ENCODE results near the gene CCER1. TPM values are rescaled to one million over a fixed set of nuclear protein-coding genes. Genes with fewer than 3 reads are reported as not detected.

The CCER1 gene
- total RNA-seq, 1 experiment from 2014 or later, result not detected

DNA sequence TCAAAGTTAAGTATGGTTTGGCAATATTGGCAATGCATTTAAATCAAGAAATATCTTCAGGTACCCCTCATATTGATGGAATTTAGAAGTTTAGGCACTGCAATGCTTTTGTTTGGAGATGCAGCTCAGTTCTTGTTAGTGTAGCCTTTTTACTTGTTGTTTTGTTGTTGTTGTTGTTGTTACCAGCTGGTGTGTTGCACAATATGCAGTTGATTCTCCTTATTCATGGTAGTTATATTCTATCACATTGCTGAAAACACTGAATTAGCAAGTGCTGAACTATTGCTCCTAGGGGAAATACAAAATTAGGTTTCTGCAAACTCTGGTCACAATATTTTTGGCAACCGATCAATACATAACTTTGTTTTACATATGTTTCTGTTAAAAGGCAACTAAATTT, 34.8 kb downstream of the CCER1 start:
- no peak for DNase-seq (ENCODE audit: low spot score)

GRCh38 chr12:90917431-90917830, 37.5 kb downstream of the CCER1 start:
- no peak for DNase-seq (ENCODE audit: low spot score)

DNA sequence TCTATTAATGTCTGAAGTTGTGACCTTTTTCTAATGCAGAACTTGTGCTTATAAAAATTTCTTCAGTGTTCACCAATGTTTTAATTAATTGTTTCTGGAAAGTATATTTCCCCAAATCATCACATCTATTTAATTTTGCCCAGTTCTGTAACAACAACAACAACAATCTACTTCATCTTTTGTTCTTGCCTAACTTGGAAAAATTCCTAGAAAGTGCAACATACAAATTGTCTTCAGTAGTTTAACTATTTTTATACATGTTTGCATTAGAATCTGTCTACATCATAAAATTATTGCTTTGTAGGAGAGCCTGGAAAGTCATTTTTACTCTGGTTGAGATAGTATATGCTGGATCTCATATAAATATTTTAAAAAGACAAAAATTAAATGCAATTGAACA, 38.5 kb downstream of the CCER1 start:
- DNase-seq (ENCODE audit: low spot score), result no peak

GRCh38 chr12:90915353-90915752, 39.6 kb downstream of the CCER1 start:
- no peak for DNase-seq (ENCODE audit: low spot score)

DNA sequence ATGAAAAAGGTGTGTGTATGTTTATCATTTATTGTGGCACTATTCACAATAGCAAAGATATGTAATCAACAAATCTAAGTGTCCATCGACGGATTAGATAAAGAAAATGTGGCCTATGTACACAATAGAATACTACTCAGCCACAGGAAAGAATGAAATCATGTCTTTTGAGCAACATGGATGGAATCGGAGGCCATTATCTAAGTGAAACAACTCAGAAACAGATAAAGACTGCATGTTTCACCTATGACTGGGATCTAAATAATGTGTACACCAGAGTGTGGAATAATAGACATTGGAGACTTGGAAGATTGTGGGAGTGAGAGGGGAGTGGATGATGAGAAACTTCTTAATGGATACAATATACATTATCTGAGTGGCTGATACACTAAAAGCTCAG, 44.0 kb downstream of the CCER1 start:
- no peak for DNase-seq (ENCODE audit: low spot score)

DNA sequence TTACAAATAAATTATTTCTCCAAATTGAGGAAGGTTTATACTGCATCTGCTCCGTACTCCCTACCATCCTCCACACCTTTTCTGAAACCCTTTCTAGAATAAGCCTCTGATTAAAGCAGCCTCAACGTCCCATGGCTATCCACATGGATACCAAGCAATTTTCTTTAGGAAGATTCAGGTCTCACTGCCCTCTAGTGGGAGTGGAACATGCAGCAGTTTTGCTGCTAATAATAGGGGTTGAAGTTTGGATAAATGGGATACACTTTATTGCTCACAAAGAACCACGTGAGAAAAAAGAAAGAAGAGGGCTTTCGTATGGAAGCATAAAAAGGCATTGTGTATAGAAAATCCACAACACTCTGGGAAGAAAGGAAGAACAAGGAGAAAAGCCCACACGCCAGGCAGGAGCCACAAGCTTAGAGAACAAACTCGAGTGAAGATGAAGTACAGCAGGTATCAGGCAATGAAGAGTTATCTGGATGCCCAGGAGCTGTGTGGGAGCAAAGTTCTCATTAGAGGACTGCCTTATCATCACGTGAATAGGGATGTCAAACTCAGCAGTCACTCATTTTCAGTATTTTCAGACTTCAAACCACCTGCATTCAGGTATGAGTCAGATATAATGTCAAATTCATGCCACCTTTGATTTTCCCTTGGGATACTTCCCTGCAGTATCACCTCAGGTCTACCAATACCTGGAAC, 45.8 kb downstream of the CCER1 start:
- peak; percentile 46 for DNase-seq (ENCODE audit: low spot score)

DNA sequence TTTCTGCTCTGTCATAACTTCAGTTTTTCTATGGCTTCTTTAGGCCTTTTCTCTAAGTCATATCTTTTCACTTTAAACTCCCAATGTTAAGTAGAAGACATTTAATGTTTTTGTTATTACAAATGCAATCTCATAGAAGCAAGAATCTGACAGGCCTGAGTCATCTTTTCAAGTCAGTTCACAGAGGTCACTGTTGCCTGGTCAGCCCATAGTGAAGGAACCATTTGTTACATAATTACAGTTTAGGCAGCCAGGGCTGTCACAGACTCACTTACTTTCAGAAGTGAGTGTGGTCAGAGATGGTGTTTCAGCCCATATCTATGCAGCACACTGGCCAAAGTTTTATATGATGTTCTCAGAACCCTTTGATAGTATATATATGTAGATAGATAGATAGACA, 46.5 kb downstream of the CCER1 start:
- peak; percentile 5 for DNase-seq (ENCODE audit: low spot score)

- DNase-seq (ENCODE audit: low spot score), result no peak
These were observed 49.1 kb downstream of the CCER1 start for GRCh38 chr12:90905691-90906370.

- DNase-seq (ENCODE audit: low spot score), result no peak
These were observed 52.4 kb downstream of the CCER1 start for GRCh38 chr12:90902596-90902995.

Other genes starting within 250 kb of the CCER1 start
- gene EPYC, start 49.8 kb upstream of the CCER1 start, total RNA-seq (2014; rRNA removed; shearing (Covaris generic)), result 5.6 and 7.6 TPM in 2 replicates
- not detected in 2 replicates for gene KERA, start 102.8 kb upstream of the CCER1 start, total RNA-seq (2014; rRNA removed; shearing (Covaris generic))
- gene LUM, start 156.3 kb upstream of the CCER1 start, total RNA-seq (2014; rRNA removed; shearing (Covaris generic)), result 485 and 703 TPM in 2 replicates
- gene DCN, start 227.6 kb upstream of the CCER1 start, total RNA-seq (2014; rRNA removed; shearing (Covaris generic)), result 5.6 and 14.6 TPM in 2 replicates

Measured in H4 (cell line).